GM19372 (cell line): Measurements from ENCODE around the gene SLC13A3.

Experiments used
- ATAC-seq: cut with Tn5 transposase; IDR thresholded peaks from one replicate; pipeline ENCODE4 v1.9.1; 2021; ENCODE audit warnings: mild to moderate bottlenecking, low read depth, moderate library complexity; ENCODE audit not compliant: unreplicated experiment

Gene SLC13A3

DNA sequence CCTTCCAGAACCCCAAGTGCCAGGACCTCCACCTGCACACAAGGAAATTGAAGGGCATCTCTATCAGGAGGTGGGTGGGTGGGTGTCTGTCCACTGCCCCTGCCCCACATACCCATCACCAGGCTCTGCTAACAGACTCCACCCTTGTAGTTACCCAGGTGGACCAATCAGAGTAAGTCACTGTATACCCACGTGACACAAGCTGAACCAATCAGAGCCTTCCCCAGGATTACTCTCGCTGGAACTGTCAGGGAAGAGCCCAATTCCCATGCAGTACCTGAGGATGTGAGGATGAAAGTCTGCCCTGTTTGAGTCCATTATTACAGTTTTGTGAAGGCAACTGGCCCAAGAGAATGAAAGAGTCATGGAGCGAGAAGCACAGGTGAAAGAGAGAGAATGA lies 105.0 kb downstream of the SLC13A3 start:
- ATAC-seq: no peak

DNA sequence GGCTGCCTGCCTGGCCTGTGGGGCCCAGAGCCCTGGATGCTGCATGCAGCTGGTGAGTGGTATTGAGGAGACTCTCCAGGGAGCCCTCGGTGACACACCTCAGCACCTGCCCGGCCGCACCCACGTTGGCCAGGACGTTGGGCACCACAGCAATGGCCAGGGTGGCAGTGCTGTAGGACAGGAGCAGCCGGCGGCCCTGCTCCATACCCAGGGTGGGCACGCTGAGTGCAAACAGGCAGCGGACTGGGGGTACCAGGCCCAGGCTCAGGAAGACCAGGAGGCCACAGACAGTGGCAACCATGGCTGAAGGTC lies 105.5 kb downstream of the SLC13A3 start:
- no peak for ATAC-seq

- ATAC-seq: no peak
Measured at GRCh38 chr20:46545077-46545826, 106.0 kb downstream of the SLC13A3 start.

GRCh38 chr20:46544576-46544975 lies 106.7 kb downstream of the SLC13A3 start:
- no peak for ATAC-seq

- no peak for ATAC-seq
Measured at GRCh38 chr20:46543959-46544358, 107.3 kb downstream of the SLC13A3 start.

DNA sequence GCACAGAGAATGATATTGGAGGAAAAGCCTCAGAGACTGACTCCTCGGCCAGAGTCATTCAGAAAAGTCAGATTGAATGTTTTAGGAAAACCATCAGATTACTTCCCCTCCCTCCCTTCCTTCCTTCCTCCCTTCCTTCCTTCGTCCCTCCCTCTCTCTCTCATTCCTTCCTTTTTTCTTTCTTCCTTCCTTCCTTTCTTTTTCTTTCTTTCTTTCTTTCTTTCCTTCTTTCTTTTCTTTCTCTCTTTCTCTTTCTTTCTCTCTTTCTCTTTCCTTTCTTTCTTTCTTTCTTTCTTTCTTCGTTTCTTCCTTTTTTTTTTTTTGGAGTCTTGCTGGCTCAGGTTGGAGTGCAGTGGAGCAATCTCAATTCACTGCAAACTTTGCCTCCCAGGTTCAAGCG lies 108.2 kb downstream of the SLC13A3 start:
- ATAC-seq: no peak

DNA sequence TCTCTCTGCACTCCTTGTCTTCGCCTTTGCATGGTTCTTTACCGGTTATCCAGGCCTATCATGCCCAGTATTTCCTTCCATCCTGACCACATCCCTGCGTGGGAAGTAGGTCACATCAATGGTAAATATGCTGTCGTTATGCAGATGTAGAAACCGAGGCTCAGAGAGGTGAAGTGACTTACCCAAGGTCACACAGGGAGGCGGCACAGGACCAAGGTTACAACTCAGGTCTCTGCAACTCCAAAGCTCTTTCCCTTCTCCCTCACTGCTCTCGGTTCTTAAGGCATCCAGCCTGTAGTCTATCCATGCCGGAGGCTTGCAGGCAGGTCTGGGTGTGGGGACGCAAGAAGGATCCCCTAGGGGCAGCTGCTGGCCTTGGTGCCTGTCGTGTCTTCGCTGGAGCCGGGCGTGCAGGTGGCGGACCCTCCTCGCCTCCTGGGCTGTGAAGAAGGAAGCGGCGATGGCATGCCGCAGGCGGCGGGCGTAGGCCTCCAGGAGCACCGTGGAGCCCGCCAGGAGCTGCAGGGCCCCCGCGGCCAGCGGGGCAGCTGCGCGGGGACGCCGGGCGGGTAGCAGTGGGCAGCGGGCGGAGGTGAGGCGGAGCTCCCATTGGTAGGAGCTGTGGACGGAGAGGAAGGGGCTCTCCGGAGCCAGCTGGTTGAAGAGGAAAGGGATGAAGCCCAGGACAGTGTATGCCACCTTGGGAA lies 109.9 kb downstream of the SLC13A3 start:
- ATAC-seq: no peak

DNA sequence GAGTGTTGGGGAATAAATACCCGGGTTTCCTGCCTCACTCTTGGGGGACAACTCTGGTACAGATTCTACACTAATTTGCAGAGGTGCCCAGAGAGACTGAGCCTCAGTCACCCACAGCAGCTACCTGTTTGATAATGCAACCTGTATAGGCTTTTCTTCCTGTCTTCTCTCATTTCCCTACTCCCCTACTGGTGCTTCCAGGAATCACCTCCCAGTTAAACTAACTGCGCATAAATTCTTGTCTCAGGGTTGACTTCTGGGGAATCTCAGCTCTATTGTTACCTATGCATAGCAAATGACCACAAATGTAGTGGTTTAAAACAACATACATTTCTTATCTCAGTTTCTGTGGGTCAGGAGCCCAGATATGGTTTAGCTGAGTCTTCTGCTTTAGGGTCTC lies 112.1 kb downstream of the SLC13A3 start:
- no peak for ATAC-seq

DNA sequence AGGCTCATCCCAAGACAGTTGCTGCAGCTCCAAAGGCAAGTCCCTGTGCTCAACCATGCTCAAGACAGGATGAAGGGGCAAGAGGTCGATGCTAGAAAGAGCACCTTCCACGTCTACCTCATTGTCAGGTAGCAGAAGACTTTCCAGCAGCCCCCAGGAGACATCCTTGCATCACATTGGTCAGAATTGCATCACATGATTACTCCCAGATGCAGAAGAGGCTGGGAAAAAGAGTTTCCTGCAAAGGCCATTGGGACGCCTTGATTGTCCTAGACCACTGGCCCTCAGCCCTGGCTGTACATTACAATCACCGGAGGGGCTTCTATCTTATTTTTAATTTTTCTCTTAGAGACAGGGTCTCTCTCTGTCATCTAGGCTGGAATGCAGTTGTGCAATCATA lies 120.6 kb downstream of the SLC13A3 start:
- ATAC-seq: no peak

- ATAC-seq: no peak
Measured at GRCh38 chr20:46523696-46524328, 127.4 kb downstream of the SLC13A3 start.

GRCh38 chr20:46523108-46523507 lies 128.2 kb downstream of the SLC13A3 start:
- no peak for ATAC-seq

GRCh38 chr20:46520976-46521579 lies 130.2 kb downstream of the SLC13A3 start:
- no peak for ATAC-seq

DNA sequence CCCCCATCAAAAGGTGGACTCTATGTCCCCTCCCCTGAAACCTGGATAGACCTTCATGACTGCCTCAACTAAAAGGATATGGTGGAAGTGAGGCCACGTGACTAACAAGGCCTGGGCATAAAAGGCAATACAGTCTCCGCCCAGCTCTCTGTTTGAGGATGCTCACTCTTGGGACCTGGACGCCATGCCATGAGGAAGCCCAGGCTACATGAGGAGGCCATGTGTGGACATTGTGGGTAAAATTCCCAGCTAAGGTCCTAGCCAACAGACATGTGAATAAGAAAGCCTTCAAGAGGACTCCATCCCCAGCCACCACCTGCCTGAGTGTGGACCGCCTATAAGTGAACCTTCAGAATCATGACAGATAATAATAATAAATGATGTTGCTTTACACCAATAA lies 130.7 kb downstream of the SLC13A3 start:
- ATAC-seq: no peak

- no peak for ATAC-seq
Measured at GRCh38 chr20:46519471-46520068, 131.7 kb downstream of the SLC13A3 start.

DNA sequence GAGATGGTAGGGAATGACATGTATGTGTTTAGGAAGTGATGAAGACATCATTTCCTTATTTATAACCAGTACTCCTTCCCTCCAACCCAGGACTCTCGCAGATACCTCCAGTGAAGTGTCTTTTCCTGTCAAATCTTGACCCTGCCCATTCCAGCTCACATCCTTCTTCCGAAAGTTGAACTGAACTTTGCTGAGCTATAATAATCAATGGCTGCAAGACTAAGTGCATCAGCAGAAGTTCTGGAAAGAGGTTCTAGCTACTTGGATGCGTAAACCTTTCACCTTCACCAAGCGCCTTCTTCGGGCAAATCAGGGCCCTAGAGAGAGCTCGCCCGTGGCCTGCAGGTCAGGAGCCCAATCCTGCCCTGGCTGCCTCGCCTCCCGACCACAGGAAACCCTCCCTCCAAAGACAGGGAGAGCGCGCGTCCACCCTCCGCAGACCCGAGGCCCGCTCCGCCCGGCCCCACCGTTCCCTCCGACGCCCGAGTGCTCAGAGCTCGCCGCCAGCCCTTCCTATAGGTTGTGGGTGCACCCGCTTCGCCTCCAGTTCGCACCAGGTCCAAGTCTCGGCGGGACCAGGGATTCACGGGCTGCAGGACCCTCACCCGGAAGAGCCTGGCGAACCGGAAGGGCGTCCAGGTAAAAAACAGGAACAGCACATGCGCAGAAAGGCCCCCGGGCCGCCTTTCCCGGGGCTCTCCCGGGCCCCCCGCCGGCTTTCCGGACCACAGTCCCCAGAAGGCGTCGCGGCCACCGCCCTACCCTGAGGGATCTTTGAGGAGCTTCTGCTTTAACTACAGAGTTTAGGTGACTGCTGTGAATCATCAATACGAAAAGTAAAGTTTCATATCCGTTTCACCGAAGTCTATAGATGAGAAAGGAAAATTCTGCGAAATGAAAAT lies 138.1 kb downstream of the SLC13A3 start, which contains the start of gene ZNF334:
TSS of gene ZNF334 (minus strand) at position 617 of the 902 bp plus-strand sequence. CDS start 1,457 bp downstream, outside the sequence.
- ATAC-seq: no peak

DNA sequence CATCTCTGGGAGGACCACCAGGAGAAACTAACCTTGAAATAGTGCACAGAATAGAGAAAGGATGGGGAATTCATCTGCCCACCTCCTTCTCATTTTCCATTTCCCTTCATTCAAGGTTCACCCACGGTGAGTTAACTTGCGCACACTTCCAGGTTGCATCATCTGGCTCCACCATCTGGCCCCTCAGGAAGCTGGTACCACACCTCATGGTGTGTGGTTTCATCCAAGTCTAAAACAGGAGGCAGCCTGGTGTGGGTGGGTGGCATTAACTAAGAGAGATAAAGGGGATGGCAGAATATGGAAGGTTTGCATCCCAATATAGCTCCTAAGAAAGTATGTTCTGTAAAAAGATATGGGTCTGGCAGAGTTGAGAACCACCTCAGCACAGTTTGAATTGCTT lies 141.7 kb downstream of the SLC13A3 start:
- ATAC-seq: no peak
